ENCODE measurements around the gene RFT1.

DNA sequence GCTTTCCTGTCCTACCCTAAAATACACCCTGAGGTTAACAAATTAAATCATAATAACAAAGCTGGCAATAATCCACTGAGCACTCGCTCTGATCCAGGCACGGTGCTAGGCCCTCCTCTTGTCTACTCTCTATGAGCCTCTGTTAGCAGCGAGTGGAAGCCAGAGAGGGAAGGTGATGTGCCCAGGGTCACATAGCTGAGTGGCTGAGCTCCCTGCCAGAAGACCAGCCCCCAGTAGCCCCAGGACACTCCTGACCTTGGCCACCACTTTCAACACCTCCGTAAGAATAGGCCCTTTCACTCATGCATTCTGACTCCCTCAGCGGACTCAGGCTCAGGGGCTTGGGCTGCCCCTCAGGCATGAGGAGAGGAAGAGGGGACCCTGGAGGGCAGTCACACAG, 21.2 kb upstream of the RFT1 start:
- TF ChIP-seq, protein P1, sequence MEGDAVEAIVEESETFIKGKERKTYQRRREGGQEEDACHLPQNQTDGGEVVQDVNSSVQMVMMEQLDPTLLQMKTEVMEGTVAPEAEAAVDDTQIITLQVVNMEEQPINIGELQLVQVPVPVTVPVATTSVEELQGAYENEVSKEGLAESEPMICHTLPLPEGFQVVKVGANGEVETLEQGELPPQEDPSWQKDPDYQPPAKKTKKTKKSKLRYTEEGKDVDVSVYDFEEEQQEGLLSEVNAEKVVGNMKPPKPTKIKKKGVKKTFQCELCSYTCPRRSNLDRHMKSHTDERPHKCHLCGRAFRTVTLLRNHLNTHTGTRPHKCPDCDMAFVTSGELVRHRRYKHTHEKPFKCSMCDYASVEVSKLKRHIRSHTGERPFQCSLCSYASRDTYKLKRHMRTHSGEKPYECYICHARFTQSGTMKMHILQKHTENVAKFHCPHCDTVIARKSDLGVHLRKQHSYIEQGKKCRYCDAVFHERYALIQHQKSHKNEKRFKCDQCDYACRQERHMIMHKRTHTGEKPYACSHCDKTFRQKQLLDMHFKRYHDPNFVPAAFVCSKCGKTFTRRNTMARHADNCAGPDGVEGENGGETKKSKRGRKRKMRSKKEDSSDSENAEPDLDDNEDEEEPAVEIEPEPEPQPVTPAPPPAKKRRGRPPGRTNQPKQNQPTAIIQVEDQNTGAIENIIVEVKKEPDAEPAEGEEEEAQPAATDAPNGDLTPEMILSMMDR (IDR thresholded peaks at IDR 0.05): no peak
- TF ChIP-seq POLR2A (IDR thresholded peaks at IDR 0.05): no peak

All from uterus (tissue), 2 donors.